Renal pelvis (tissue), 12 donors: Measurements from ENCODE around the gene SCD5. TPM values are rescaled to one million over a fixed set of nuclear protein-coding genes. Genes with fewer than 3 reads are reported as not detected.
"Not testable (repeated sequence)": the region's sequence is repeated elsewhere in the genome, so short reads cannot be mapped to it uniquely, and the experiment has no call there.

Experiments
- DNase-seq: peaks from one replicate; pipeline ENCODE4 v3.0.0-alpha.2; 2013
- long read RNA-seq, 16 experiments: transcript quantifications; one replicate each; lab custom pipeline, GENCODE V29; 2026
- polyA plus RNA-seq, 3 donors: library from polyadenylated mRNA; unstranded; fragments of 120-200 nt; gene quantifications; one replicate each; pipeline ENCODE4 v1.2.1, GENCODE V29; 2013; ENCODE audit not compliant: insufficient read length in 3 of 3

The SCD5 gene
- 10 to 100 TPM; 34.0 to 46.8 (median 38.7) TPM for polyA plus RNA-seq
- long read RNA-seq, donor 1, transcript SCD5-202 (5 exons, 3,101 nt): major isoform, 6 of 6 reads
- long read RNA-seq, donor 1, partial matches to known transcripts: 0 of 6 reads
- long read RNA-seq, donor 1, other reads (novel, unspliced or antisense): 0 of 6 reads
- long read RNA-seq, donor 2, transcript SCD5-202 (5 exons, 3,101 nt): major isoform, 9 of 9 reads
- long read RNA-seq, donor 2, partial matches to known transcripts: 0 of 9 reads
- long read RNA-seq, donor 2, other reads (novel, unspliced or antisense): 0 of 9 reads
- long read RNA-seq, donor 3, transcript SCD5-202 (5 exons, 3,101 nt): major isoform, 10 of 10 reads
- long read RNA-seq, donor 3, partial matches to known transcripts: 0 of 10 reads
- long read RNA-seq, donor 3, other reads (novel, unspliced or antisense): 0 of 10 reads
- long read RNA-seq, donor 4, transcript SCD5-202 (5 exons, 3,101 nt): major isoform, 6 of 6 reads
- long read RNA-seq, donor 4, partial matches to known transcripts: 0 of 6 reads
- long read RNA-seq, donor 4, other reads (novel, unspliced or antisense): 0 of 6 reads
- long read RNA-seq, donor 5, partial matches to known transcripts: 0 of 4 reads
- long read RNA-seq, donor 5, other reads (novel, unspliced or antisense): 0 of 4 reads
- long read RNA-seq, donor 6, transcript SCD5-202 (5 exons, 3,101 nt): major isoform, 14 of 14 reads
- long read RNA-seq, donor 6, partial matches to known transcripts: 0 of 14 reads
- long read RNA-seq, donor 6, other reads (novel, unspliced or antisense): 0 of 14 reads
- long read RNA-seq, donor 7, transcript SCD5-202 (5 exons, 3,101 nt): major isoform, 17 of 95 reads
- long read RNA-seq, donor 7, partial matches to known transcripts: 72 of 95 reads
- long read RNA-seq, donor 7, other reads (novel, unspliced or antisense): 6 of 95 reads
- long read RNA-seq, donor 8, partial matches to known transcripts: 0 of 4 reads
- long read RNA-seq, donor 8, other reads (novel, unspliced or antisense): 0 of 4 reads
- long read RNA-seq, donor 9, transcript SCD5-202 (5 exons, 3,101 nt): major isoform, 15 of 78 reads
- long read RNA-seq, donor 9, partial matches to known transcripts: 56 of 78 reads
- long read RNA-seq, donor 9, other reads (novel, unspliced or antisense): 7 of 78 reads
- long read RNA-seq, donor 10, transcript SCD5-202 (5 exons, 3,101 nt): major isoform, 5 of 5 reads
- long read RNA-seq, donor 10, partial matches to known transcripts: 0 of 5 reads
- long read RNA-seq, donor 10, other reads (novel, unspliced or antisense): 0 of 5 reads
- long read RNA-seq, donor 11, transcript SCD5-202 (5 exons, 3,101 nt): major isoform, 9 of 9 reads
- long read RNA-seq, donor 11, partial matches to known transcripts: 0 of 9 reads
- long read RNA-seq, donor 11, other reads (novel, unspliced or antisense): 0 of 9 reads
- long read RNA-seq, donor 12, transcript SCD5-202 (5 exons, 3,101 nt): major isoform, 17 of 22 reads
- long read RNA-seq, donor 12, partial matches to known transcripts: 0 of 22 reads
- long read RNA-seq, donor 12, other reads (novel, unspliced or antisense): 5 of 22 reads
- long read RNA-seq, donor 13, transcript SCD5-202 (5 exons, 3,101 nt): major isoform, 5 of 5 reads
- long read RNA-seq, donor 13, partial matches to known transcripts: 0 of 5 reads
- long read RNA-seq, donor 13, other reads (novel, unspliced or antisense): 0 of 5 reads
- long read RNA-seq, donor 14, transcript SCD5-202 (5 exons, 3,101 nt): major isoform, 13 of 18 reads
- long read RNA-seq, donor 14, partial matches to known transcripts: 0 of 18 reads
- long read RNA-seq, donor 14, other reads (novel, unspliced or antisense): 5 of 18 reads
- long read RNA-seq, donor 15, transcript SCD5-202 (5 exons, 3,101 nt): major isoform, 20 of 20 reads
- long read RNA-seq, donor 15, partial matches to known transcripts: 0 of 20 reads
- long read RNA-seq, donor 15, other reads (novel, unspliced or antisense): 0 of 20 reads
- long read RNA-seq, donor 16, transcript SCD5-202 (5 exons, 3,101 nt): major isoform, 11 of 11 reads
- long read RNA-seq, donor 16, partial matches to known transcripts: 0 of 11 reads
- long read RNA-seq, donor 16, other reads (novel, unspliced or antisense): 0 of 11 reads

DNA sequence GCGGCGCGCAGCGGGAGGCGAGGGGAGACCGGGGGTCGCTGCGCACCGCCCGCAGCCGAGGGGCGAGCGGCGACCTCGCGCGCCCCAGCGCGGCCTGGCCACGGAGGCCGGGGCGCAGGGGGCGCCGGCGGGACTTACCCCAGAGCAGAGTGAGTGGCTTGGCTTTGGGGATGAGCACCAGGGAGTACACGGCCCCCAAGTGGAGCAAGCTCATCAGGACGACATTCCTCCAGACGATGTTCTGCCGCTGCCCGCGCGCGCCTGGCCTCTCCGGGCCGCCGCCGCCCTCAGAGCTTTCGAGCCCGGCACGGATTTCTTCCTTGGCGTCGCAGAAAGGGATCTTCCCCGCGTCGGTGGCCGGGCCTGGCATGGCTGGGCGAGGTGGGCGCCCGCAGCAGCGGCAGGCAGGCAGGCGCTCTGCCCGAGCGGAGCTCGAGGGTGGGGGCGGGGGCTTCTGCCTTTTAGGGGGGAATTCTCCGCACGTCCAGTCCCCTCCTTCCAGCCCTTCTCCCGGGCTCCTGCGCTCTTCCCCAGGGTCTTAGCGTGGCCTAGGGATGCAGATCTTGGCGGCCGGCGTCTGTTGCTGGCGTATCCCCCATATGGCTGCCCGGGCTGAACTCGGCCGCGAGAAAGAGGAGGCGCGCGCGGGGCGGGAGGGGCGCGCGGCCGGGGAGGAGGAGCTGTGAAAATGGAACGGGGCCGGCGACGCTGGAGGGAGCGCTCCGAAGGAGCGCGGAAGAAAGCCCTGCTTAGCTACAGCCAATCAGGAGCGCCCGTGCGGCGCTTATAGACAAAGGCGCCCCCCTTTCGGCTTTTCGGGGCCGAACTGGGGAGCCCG, at the start of gene SCD5:
SCD5 (minus strand) TSS at position 629 of the 838 bp plus-strand sequence; CDS start at position 370, 259 bp downstream.
- DNase-seq: peak; percentile 72

DNA sequence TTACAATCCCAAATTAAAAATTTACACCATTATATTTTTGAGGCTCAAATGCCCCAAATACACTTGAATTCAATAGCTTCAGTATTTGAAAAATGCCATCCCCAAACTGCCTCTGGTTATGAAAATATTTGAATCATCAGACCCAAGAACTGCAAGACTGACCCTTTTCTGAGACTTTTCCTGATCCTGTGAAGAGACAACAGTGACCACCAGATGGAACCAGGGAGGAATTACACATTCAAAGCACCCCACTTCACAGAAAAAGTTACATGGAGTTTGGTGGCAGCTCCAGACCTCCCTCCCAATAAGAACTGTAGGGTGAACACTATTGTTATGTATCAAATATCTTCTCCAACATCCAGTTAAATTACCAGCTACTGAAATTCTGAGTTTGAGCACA, 44.0 kb upstream of the SCD5 start:
- DNase-seq: no peak

DNA sequence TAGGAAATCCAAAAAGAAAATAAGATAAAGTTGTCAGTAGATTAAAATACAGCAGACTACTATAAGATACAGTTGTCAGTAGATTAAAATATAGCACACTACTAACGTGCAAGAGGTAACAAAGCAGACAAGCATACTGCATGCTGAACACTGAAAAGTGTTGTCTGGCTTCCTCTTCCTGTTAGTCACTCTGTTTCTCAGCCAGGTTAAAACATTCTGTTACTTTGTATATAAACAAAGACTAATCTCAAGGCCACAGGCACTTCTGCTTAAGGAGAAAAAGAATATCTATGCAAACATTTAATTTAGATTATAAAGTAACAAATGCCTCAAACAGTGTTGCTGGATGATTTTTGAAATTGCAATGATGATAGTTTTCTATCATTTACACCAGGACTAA, 41.0 kb upstream of the SCD5 start:
- no peak for DNase-seq

DNA sequence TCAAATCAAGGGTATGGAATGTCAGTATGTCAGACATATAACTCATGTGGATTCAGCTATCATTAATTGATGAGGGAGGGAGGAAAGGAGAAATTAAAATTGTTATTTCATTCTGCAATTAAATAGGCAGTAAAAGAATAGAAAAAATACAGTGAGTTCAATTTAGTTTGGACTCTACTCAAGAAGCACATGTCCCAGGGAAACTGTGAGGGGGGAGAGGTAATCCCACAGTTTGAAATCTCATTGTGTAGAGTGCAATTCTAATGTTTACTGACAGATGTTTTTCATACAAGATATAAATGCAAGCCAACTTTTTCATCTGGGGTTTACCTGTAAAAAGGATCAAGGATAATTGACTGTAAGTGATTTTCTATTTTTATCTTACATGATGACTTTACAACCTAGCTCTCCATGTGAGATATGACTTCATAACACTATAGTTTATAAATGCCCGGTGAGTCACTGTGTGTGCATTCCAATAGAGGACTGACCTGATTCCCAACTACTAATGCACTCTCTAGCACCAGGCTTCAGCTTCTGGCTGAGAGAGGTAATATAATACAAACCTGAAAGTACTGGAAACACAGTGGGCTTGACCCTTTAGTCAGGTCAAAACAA, 35.2 kb upstream of the SCD5 start:
- no peak for DNase-seq

DNA sequence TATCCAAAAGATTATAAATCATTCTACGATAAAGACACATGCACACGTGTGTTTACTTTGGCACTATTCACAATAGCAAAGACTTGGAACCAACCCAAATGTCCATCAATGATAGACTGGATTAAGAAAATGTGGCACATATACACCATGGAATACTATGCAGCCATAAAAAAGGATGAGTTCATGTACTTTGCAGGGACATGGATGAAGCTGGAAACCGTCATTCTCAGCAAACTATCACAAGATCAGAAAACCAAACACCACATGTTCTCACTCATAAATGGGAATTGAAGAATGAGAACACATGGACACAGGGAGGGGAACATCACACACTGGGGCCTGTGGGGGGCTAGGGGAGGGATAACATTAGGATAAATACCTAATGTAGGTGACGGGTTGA, 34.5 kb upstream of the SCD5 start:
- DNase-seq: not testable (repeated sequence)

DNA sequence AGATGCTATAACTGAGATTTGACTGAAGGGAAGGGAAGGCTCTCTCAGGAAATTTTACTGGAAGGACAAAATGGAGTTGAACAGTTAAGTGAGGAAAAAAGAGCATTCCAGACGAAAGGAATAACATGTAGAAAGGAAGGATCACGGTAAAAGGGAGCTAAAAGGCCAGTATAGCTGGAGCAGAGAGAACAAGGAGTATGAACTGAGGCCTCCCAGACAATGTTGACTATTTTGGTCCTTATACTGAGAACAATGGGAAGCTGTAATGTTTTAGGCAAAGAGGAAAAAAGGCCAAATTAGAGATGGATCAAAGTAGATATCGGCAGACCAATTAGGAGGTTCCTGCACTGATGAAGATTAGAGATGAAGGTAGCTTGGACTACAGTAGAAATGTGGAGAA, 26.8 kb upstream of the SCD5 start:
- DNase-seq: no peak

DNA sequence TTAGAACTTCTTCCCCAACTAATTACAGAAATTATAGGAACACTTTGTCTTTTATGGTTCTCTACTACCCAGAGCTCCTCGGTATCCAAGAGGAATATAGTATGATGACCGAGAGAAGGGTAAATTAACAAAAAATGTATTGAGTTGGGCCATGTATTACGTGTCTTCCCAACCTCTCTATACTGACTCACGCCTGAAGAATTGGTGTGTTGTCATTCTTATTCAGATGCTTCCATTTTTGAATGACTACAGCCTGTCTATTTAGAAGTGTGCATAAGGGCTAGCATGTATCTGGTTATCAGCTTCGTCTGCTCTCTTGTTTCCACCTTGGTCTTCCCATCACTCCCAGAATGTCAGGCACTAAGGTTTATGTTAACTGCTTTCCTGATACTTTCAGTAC, 24.5 kb upstream of the SCD5 start:
- DNase-seq: no peak

DNA sequence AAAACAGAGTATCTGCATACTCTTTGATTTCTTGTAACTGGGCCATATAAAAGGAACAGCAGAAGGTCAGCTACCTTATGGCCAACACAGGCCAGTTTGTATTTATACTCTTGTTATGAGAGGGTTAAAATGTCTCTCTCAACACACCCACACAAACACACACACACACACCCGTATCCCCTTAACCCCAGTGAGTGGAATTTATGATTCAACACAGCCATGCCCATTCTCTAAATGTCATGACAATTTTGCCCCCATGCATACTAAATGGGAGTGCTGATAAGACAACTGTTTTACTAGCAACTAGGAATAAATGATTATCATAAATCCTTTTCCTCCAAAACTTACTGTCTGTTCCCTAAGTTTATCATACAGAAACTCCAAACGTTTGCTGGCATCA, 22.1 kb upstream of the SCD5 start:
- DNase-seq: no peak

DNA sequence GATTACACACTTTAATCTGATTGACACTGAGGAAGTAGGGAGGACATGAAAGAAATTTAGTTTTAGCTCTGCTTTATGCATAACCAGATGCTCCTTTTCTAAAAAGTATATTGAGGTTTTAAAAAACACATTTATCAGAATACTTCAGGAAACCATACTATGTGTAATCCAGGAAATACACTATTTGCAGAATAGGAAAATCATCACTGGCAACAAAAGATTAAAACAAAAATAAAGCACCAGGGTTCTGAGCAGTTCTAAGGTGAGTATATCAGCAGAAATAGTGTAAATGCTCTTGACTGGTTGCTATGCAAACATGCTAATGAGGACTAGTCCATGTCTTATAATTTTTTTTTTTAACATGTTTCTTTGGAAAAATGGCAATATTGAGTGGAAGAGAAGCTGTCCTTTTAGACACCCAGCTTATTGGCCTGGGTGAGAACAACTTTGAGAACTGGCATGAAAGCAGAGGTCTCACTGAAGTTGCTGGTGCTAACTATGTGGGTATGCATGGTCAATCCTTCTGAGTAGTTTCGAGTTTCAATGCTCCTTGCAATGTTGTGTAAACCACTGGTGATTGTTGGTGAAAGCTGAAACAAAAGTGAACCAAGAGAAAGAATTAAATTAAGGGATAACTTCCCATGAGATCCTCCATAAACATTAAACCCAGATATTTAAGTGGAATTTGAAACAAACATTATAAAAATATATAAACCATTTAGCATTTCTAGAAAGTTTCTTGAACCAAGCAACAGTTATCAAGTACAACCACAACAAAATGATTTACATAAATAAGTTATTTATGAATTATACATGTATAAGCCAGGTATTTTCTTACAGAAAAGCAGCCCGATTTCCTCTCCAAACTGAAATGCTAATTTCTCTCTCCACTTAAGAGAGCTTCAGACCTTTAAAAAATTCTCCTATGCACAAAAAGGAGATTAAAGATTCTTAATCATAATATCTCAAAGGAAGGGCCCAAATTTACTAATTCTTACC, 20.4 kb upstream of the SCD5 start:
- no peak for DNase-seq

DNA sequence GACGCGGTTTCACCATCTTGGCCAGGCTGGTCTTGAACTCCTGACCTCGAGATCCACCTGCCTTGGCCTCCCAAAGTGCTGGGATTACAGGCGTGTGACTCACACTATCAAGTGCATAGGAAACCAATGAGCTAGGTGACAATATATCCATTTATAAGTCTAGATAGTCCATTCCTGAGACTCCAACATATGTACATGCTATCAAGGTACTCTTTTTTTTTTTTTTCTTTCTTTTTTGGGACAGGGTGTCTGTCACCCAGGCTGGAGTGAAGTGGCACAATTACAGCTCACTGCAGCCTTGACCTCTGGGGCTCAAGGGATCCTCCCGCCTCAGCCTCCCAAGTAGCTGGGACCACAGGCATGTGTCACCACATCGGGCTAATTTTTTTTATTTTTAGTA, 18.3 kb upstream of the SCD5 start:
- not testable (repeated sequence) for DNase-seq

DNA sequence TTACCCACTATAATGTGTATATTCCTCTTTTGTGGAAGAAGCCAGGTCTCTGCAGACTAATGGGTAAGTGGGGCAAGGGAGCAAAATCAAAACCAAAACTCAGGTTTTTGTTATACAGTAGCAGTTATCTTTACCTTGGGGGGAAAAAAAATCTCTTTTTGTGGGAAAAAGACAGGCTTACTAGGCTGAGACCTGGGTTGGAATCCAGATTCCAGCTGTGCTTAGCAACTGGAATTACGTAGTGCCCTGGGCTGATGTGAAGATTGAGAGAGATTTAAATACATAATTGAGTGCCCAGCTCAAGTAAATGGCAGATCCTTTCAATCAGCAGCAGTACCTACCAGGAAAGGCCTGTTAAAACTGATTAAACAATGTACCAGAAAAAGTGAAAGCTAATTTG, 15.4 kb upstream of the SCD5 start:
- DNase-seq: no peak

DNA sequence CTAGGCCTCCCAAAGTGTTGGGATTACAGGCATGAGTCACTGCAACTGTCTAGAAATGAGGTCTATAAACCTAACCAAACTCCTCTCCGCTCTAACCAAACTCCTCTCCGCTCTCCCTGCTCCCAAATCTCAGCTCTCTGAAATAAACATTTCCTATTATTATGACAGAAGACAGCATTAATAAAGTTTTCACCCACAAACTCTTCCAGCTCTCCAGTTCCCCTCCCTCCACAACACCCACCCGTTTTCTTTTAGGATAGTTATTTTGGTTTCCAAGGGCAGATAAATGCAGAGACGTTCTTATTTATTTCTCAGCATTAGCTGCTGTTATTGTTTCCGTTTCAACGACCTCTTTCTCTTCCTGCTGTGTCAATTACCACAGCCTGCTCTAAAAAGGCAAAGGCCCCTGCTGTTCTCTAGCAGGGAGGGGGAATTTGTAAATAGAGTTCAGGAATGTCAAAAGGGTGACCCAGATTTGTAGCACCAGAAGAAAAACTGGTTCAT, 13.3 kb upstream of the SCD5 start:
- peak; percentile 36 for DNase-seq

DNA sequence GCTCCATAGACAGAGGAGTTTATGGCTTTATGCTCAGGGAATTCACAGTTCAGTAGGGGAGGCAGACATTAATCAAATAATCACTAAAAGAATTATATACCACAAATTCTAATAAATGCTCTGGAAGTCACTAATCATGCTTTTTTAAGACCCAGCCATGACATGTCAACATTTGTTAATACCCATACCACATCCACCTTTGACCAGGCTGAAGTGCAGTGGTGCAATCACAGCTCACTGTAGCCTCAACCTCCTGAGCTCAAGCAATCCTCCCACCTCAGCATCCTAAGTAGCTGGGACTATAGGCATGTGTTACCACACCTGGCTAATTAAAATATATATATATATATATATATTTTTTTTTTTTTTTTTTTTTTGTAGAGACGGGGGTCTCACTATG, 12.8 kb upstream of the SCD5 start:
- no peak for DNase-seq

DNA sequence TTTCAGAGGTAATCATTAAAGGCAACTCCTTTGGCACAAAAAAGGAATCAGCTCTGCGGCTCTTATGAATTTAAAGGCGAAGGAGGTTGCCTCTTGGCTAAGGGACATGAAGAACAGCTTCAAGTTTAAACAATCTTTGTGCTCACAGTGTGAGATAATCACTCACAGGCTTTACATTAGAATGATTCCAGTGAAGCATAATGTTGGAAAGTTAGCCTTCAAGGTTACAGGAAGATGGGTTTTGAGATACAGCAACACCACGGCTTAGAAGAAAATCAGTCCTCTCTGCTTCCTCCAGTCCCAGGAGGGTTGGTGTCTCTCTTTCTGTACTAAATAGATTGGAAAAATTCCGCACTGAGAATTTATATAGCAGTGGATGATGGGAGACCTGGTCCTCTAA, 11.6 kb upstream of the SCD5 start:
- DNase-seq: no peak

DNA sequence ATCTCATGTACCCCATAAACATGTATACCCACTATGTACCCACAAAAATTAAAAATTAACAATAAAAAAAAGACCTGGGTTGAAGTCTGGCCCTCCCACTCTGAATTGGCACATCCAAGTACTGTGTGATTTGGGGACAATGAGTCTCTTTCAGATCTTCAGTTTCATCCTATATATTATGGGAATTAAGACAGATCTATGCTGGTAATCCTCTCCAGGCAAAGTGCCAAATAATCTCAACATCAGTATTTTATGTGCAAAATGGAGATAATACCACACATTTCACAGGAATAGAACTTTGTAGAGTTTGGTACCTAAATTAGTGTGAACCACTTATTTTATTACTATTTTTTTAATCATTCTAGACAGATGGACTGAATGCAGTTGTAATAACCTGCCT, 11.0 kb upstream of the SCD5 start:
- no peak for DNase-seq

DNA sequence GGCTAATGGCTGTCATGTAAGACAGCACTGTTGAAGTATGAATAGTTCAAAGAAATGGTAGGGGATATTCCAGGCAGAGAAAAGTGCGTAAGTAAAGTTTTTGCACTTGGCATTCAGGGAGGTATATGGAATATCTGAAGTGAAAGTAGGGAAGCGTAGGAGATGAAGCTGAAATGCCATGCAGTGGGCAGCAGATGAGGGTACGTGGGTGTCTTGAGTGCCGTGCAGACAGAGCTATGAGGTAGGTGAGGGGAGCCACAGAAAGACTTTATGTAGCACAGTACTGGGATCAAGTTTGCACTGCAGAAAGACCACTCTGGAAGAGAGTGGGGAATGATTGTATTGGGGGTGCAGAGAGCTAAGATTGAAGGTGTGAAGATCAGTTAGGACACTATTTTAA, 5.2 kb upstream of the SCD5 start:
- no peak for DNase-seq

DNA sequence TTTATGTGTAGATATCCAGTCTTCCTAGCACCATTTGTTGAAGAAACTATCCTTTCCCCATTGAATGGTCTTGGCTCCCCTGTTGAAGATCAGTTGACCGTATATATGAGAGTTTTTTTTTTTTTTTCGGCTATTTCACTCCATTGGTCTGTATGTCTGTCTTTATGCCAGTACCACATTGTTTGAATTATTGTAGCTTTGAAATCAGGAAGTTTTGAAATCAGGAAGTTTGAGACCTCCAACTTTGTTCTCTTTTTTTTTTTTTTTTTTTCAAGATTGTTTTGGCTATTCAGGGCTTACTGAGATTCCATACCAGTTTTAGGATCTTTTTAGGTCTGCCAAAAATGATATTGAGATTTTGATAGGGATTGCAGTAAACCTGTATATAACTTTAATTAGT, 4.3 kb upstream of the SCD5 start:
- no peak for DNase-seq
